ENCODE results near the gene SPTBN5.

SPTBN5 gene

GRCh38 chr15:41893422-41894250, at the start of gene SPTBN5:
SPTBN5 (minus strand) TSS chr15:41894053; CDS start chr15:41893497, 556 bp downstream.
- no peak for DNase-seq

- DNase-seq = no peak
Measured at GRCh38 chr15:41942886-41943285, 49.0 kb upstream of the SPTBN5 start.

GRCh38 chr15:41941644-41942415, 48.0 kb upstream of the SPTBN5 start:
- no peak for DNase-seq

GRCh38 chr15:41940441-41940857, 46.6 kb upstream of the SPTBN5 start:
- no peak for DNase-seq

- no peak for DNase-seq
Measured at GRCh38 chr15:41939986-41940385, 46.1 kb upstream of the SPTBN5 start.

- no peak for DNase-seq
Measured at GRCh38 chr15:41937568-41937923, 43.7 kb upstream of the SPTBN5 start.

- no peak for DNase-seq
Measured at GRCh38 chr15:41936649-41937567, 43.1 kb upstream of the SPTBN5 start.

GRCh38 chr15:41936155-41936554, 42.3 kb upstream of the SPTBN5 start:
- no peak for DNase-seq

- DNase-seq = no peak
Measured at GRCh38 chr15:41935566-41936020, 41.7 kb upstream of the SPTBN5 start.

- DNase-seq = no peak
Measured at GRCh38 chr15:41934843-41935242, 41.0 kb upstream of the SPTBN5 start.

- DNase-seq = no peak
Measured at GRCh38 chr15:41933771-41934170, 39.9 kb upstream of the SPTBN5 start.

- DNase-seq = no peak
Measured at GRCh38 chr15:41933326-41933725, 39.5 kb upstream of the SPTBN5 start.

GRCh38 chr15:41932511-41933289, 38.8 kb upstream of the SPTBN5 start:
- DNase-seq = no peak

GRCh38 chr15:41932101-41932500, 38.2 kb upstream of the SPTBN5 start:
- DNase-seq = no peak

- no peak for DNase-seq
Measured at GRCh38 chr15:41930867-41931222, 37.0 kb upstream of the SPTBN5 start.

GRCh38 chr15:41930221-41930866, 36.5 kb upstream of the SPTBN5 start:
- DNase-seq = no peak

GRCh38 chr15:41928637-41929620, 35.1 kb upstream of the SPTBN5 start:
- DNase-seq = no peak

- DNase-seq = peak; percentile 5
Measured at GRCh38 chr15:41928100-41928499, 34.2 kb upstream of the SPTBN5 start.

- no peak for DNase-seq
Measured at GRCh38 chr15:41927536-41927935, 33.7 kb upstream of the SPTBN5 start.
